Mucosa of stomach (tissue), 1 donor: ENCODE measurements around the gene ADGRL4.
A peak's percentile ranks its signal among the peaks of the same experiment; 100 is the strongest.

Experiments
- H3K27me3 ChIP-seq: one replicate; pipeline ENCODE4 v1.7.0; 2013; ENCODE audit warnings: mild to moderate bottlenecking, low read length; ENCODE audit not compliant: control insufficient read depth, insufficient read depth
- H3K36me3 ChIP-seq: one replicate; pipeline ENCODE4 v1.7.0; 2013; ENCODE audit warnings: low read length; ENCODE audit not compliant: control insufficient read depth, insufficient read depth
- H3K4me1 ChIP-seq: one replicate; pipeline ENCODE4 v1.7.0; 2013; ENCODE audit warnings: mild to moderate bottlenecking, low read length; ENCODE audit not compliant: control insufficient read depth, insufficient read depth
- H3K4me3 ChIP-seq: one replicate; pipeline ENCODE4 v1.7.0; 2013; ENCODE audit warnings: low read length
- H3K9ac ChIP-seq: one replicate; pipeline ENCODE4 v1.7.0; 2013; ENCODE audit warnings: mild to moderate bottlenecking, low read length, moderate library complexity
- H3K9me3 ChIP-seq: one replicate; pipeline ENCODE4 v1.7.0; 2013; ENCODE audit warnings: mild to moderate bottlenecking, low read length, moderate library complexity; ENCODE audit not compliant: control insufficient read depth
- donor health status: Pancreatic carcinoma.

Gene ADGRL4

GRCh38 chr1:79006564-79006963 lies at the start of gene ADGRL4:
TSS of gene ADGRL4 (minus strand) at chr1:79006730. CDS start at chr1:79006654, 76 bp downstream.
- H3K4me3 ChIP-seq = no peak within 1 kb of the TSS
- H3K9me3 ChIP-seq = no peaks in the 10 kb centered on the region
- no peaks in the 10 kb centered on the region for H3K27me3 ChIP-seq
- H3K4me1 ChIP-seq = no peaks in the 10 kb centered on the region
- peak within 1 kb of the TSS; percentile 17 for H3K9ac ChIP-seq
- H3K36me3 ChIP-seq = no peaks in the 10 kb centered on the region

GRCh38 chr1:79055856-79056255 lies 49.3 kb upstream of the ADGRL4 start:
- Histone ChIP-seq H3K27me3 (no peaks in the 10 kb centered on the region), H3K9me3 (no peaks in the 10 kb centered on the region), H3K9ac (no peak overlapping the region), H3K4me1 (no peaks in the 10 kb centered on the region), H3K36me3 (no peaks in the 10 kb centered on the region), H3K4me3 (no peak overlapping the region)

GRCh38 chr1:79052829-79053449 lies 46.4 kb upstream of the ADGRL4 start:
- Histone ChIP-seq H3K4me1 (no peaks in the 10 kb centered on the region), H3K27me3 (no peaks in the 10 kb centered on the region), H3K36me3 (no peaks in the 10 kb centered on the region), H3K9ac (no peak overlapping the region), H3K4me3 (no peak overlapping the region), H3K9me3 (no peaks in the 10 kb centered on the region)

GRCh38 chr1:79044974-79045650 lies 38.6 kb upstream of the ADGRL4 start:
- no peaks in the 10 kb centered on the region for H3K9me3 ChIP-seq
- no peaks in the 10 kb centered on the region for H3K4me1 ChIP-seq
- no peak overlapping the region for H3K4me3 ChIP-seq
- H3K27me3 ChIP-seq = no peaks in the 10 kb centered on the region
- H3K9ac ChIP-seq = no peak overlapping the region
- H3K36me3 ChIP-seq = no peaks in the 10 kb centered on the region

- Histone ChIP-seq H3K36me3 (no peaks in the 10 kb centered on the region), H3K27me3 (no peaks in the 10 kb centered on the region), H3K4me1 (no peaks in the 10 kb centered on the region), H3K9me3 (no peaks in the 10 kb centered on the region), H3K4me3 (no peak overlapping the region), H3K9ac (no peak overlapping the region)
Measured at GRCh38 chr1:79043506-79043905, 37.0 kb upstream of the ADGRL4 start.

GRCh38 chr1:79042539-79042938 lies 36.0 kb upstream of the ADGRL4 start:
- H3K27me3 ChIP-seq = no peaks in the 10 kb centered on the region
- H3K4me3 ChIP-seq = no peak overlapping the region
- H3K9me3 ChIP-seq = no peaks in the 10 kb centered on the region
- no peaks in the 10 kb centered on the region for H3K4me1 ChIP-seq
- no peaks in the 10 kb centered on the region for H3K36me3 ChIP-seq
- H3K9ac ChIP-seq = no peak overlapping the region

- Histone ChIP-seq H3K4me1 (no peaks in the 10 kb centered on the region), H3K27me3 (no peaks in the 10 kb centered on the region), H3K4me3 (no peak overlapping the region), H3K36me3 (no peaks in the 10 kb centered on the region), H3K9me3 (no peaks in the 10 kb centered on the region), H3K9ac (no peak overlapping the region)
Measured at GRCh38 chr1:79042117-79042516, 35.6 kb upstream of the ADGRL4 start.

GRCh38 chr1:79041666-79042065 lies 35.1 kb upstream of the ADGRL4 start:
- Histone ChIP-seq H3K27me3 (no peaks in the 10 kb centered on the region), H3K36me3 (no peaks in the 10 kb centered on the region), H3K4me3 (no peak overlapping the region), H3K4me1 (no peaks in the 10 kb centered on the region), H3K9ac (no peak overlapping the region), H3K9me3 (no peaks in the 10 kb centered on the region)

GRCh38 chr1:79040424-79041082 lies 34.0 kb upstream of the ADGRL4 start:
- Histone ChIP-seq H3K9ac (peak overlapping the region; percentile 22), H3K4me1 (no peaks in the 10 kb centered on the region), H3K4me3 (no peak overlapping the region), H3K9me3 (no peaks in the 10 kb centered on the region), H3K27me3 (no peaks in the 10 kb centered on the region), H3K36me3 (no peaks in the 10 kb centered on the region)

- Histone ChIP-seq H3K9me3 (no peaks in the 10 kb centered on the region), H3K36me3 (no peaks in the 10 kb centered on the region), H3K4me1 (no peaks in the 10 kb centered on the region), H3K27me3 (no peaks in the 10 kb centered on the region), H3K9ac (no peak overlapping the region), H3K4me3 (no peak overlapping the region)
Measured at GRCh38 chr1:79037085-79037484, 30.6 kb upstream of the ADGRL4 start.

- Histone ChIP-seq H3K4me3 (no peak overlapping the region), H3K9ac (no peak overlapping the region), H3K4me1 (no peaks in the 10 kb centered on the region), H3K27me3 (no peaks in the 10 kb centered on the region), H3K36me3 (no peaks in the 10 kb centered on the region), H3K9me3 (no peaks in the 10 kb centered on the region)
Measured at GRCh38 chr1:79012500-79012899, 6.0 kb upstream of the ADGRL4 start.

GRCh38 chr1:79010589-79010988 lies 4.1 kb upstream of the ADGRL4 start:
- Histone ChIP-seq H3K4me1 (no peaks in the 10 kb centered on the region), H3K4me3 (no peak overlapping the region), H3K36me3 (no peaks in the 10 kb centered on the region), H3K27me3 (no peaks in the 10 kb centered on the region), H3K9ac (no peak overlapping the region), H3K9me3 (no peaks in the 10 kb centered on the region)
